Esophagus squamous epithelium (tissue), 5 donors: ENCODE results near the gene NEDD1. TPM values are rescaled to one million over a fixed set of nuclear protein-coding genes. Genes with fewer than 3 reads are reported as not detected.

Source experiments
- DNase-seq: peaks from one replicate; lab custom pipeline; 2025; lab: John Stamatoyannopoulos, UW
- H3K27ac ChIP-seq, 4 donors: fragments of 200-600 bp; sonication (generic); one replicate each; pipeline ENCODE4 v1.5.1; 2016 to 2019; ENCODE audit warnings: mild to moderate bottlenecking in 1 of 4
- H3K27me3 ChIP-seq, 4 donors: fragments of 200-600 bp; sonication (generic); 1 replicate in 3 of 4; 2 replicates in 1 of 4; pipeline versions ENCODE4 v1.5.1 to v1.6.0; 2017 to 2021; ENCODE audit warnings: antibody characterized with exemption in 1 of 4
- H3K36me3 ChIP-seq, 3 donors: fragments of 200-600 bp; sonication (generic); one replicate each; pipeline ENCODE4 v1.5.1; 2016 to 2019
- H3K4me1 ChIP-seq, 3 donors: fragments of 200-600 bp; sonication (generic); one replicate each; pipeline ENCODE4 v1.5.1; 2017 to 2019
- H3K4me3 ChIP-seq, 4 donors: fragments of 200-600 bp; sonication (generic); 1 replicate in 3 of 4; 2 replicates in 1 of 4; pipeline ENCODE4 v1.5.1; 2016 to 2019; ENCODE audit warnings: mild to moderate bottlenecking in 2 of 4, moderate library complexity in 1 of 4
- H3K9me3 ChIP-seq, 3 donors: fragments of 200-600 bp; sonication (generic); one replicate each; pipeline ENCODE4 v1.5.1; 2016 to 2019
- CTCF ChIP-seq, 6 experiments: fragments of 450-650 bp in 4 of 6; fragments of 200-600 bp in 2 of 6; sonication (generic) in 2 of 6; IDR thresholded peaks; one replicate each; pipeline ENCODE4 v1.5.1; 2016 to 2019; ENCODE audit warnings: antibody characterized with exemption in 6 of 6, mild to moderate bottlenecking in 4 of 6, moderate library complexity in 4 of 6
- POLR2A ChIP-seq, 4 donors: fragments of 450-650 bp; IDR thresholded peaks; one replicate each; pipeline ENCODE4 v1.6.1; 2017; ENCODE audit warnings: antibody characterized with exemption in 4 of 4, mild to moderate bottlenecking in 4 of 4, moderate library complexity in 3 of 4
- WGBS, 2 donors: methylation state at CpG; one replicate each; pipeline ENCODE4 v1.1.5; 2018; 5-methylcytosine and 5-hydroxymethylcytosine counted together
- intact Hi-C: fragments of 100-400 bp; cut with DNase I; formaldehyde crosslinking; loops from one replicate; pipeline ENCODE4 v1.15.0; 2022
- total RNA-seq, 4 donors: library from RNA; depleted of rRNA; stranded (reverse); fragments of >200 nt; gene quantifications; one replicate each; pipeline ENCODE4 v1.1.0, GENCODE V29; 2016
- donor health status: DM: yes; HTN: yes; CAD: no.

The NEDD1 gene
- total RNA-seq, 4 donors from 2014 or later, result 8.3 to 27.7 (median 13.1) TPM

DNA sequence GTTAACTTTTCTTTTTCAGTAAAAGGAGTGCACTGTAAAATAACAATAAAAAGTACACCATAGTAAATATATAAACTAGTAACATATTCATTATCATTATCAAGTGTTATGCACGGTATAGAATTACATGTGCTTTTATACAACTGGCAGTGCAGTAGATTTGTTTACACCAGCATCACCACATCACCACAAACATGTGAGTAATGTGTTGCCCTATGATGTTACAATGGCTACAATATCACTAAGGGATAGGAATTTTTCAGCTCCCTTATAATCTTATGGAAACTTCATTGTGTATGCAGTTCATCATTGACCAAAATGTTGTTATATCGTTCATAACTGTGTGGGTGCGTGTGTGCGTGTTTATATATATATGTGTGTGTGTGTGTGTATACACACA is 23.5 kb upstream of the NEDD1 start:
- Histone ChIP-seq H3K27ac (no peak overlapping the region), H3K9me3 (no peaks in the 10 kb centered on the region), H3K4me1 (no peaks in the 10 kb centered on the region), H3K36me3 (no peaks in the 10 kb centered on the region), H3K4me3 (no peak overlapping the region), H3K27me3 (no peaks in the 10 kb centered on the region)
- DNase-seq, result no peak
- intact Hi-C loops, result no loop called here
- no peak for TF ChIP-seq POLR2A (IDR thresholded peaks at IDR 0.05)
- TF ChIP-seq CTCF (IDR thresholded peaks at IDR 0.05), result no peak
- WGBS, 2 donors, result 90 to 92% methylated on average over 4 of the region's 4 CpGs

GRCh38 chr12:96886998-96887677 is 19.9 kb upstream of the NEDD1 start:
- Histone ChIP-seq H3K4me1 (peaks cover 0 to 14% (median 0%) of the 10 kb centered on the region in 3 donors), H3K27ac (no peak overlapping the region), H3K27me3 (no peaks in the 10 kb centered on the region), H3K36me3 (no peaks in the 10 kb centered on the region), H3K4me3 (no peak overlapping the region), H3K9me3 (no peaks in the 10 kb centered on the region)
- WGBS, 2 donors, result 69 to 76% methylated on average over 4 of the region's 4 CpGs
- TF ChIP-seq CTCF (IDR thresholded peaks at IDR 0.05), result no peak
- no peak for TF ChIP-seq POLR2A (IDR thresholded peaks at IDR 0.05)
- DNase-seq, result no peak
- intact Hi-C loops, result no loop called here

DNA sequence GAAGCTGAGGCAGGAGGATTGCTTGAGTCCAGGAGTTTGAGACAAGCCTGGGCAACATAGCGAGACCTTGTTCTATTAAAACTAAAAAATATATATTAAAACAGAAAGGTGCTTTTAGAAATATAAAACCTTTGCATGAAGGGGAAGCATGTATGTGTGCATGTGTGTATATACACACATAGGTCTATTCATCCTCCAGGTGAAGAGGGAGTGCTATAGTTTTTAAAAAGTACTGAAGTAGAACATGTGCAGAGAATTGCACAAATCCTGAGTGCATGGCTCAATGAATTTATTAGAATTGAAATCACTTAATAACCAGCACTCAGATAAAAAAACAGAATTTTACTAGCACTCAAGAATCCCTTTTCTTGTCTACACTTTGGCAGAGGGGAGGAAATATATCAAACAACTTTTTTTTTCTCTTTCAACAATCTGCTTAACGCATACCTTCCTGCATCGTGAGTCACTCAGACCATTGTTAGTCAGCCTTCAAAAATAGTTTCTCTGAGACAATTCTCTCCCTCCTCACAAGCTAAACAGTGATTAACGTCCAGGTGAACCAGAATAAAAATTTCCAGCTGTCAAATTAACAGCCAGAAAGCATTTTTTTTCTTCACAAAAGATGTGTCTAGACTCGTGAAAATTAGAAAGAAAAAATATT is 17.7 kb upstream of the NEDD1 start:
- 21% methylated on average over 5 of the region's 5 CpGs for WGBS, 2 donors
- Histone ChIP-seq H3K36me3 (no peaks in the 10 kb centered on the region), H3K27ac (no peak overlapping the region), H3K27me3 (no peaks in the 10 kb centered on the region), H3K4me3 (no peak overlapping the region), H3K4me1 (peaks cover 0 to 14% (median 0%) of the 10 kb centered on the region in 3 donors), H3K9me3 (no peaks in the 10 kb centered on the region)
- DNase-seq, result no peak
- intact Hi-C loops, result no loop called here
- TF ChIP-seq POLR2A (IDR thresholded peaks at IDR 0.05) (no peak), CTCF (IDR thresholded peaks at IDR 0.05) (no peak)

- intact Hi-C loops, result no loop called here
- H3K36me3 ChIP-seq, result no peaks in the 10 kb centered on the region
- H3K27ac ChIP-seq, result no peak overlapping the region
- H3K4me1 ChIP-seq, result peaks cover 0 to 14% (median 0%) of the 10 kb centered on the region in 3 donors
- no peaks in the 10 kb centered on the region for H3K9me3 ChIP-seq
- no peak overlapping the region for H3K4me3 ChIP-seq
- no peak for DNase-seq
- 76 to 77% methylated on average over 2 of the region's 2 CpGs for WGBS, 2 donors
- no peaks in the 10 kb centered on the region for H3K27me3 ChIP-seq
- TF ChIP-seq POLR2A (IDR thresholded peaks at IDR 0.05), result no peak
- no peak for TF ChIP-seq CTCF (IDR thresholded peaks at IDR 0.05)
Measured at GRCh38 chr12:96890331-96890730, 16.7 kb upstream of the NEDD1 start.

- Histone ChIP-seq H3K27ac (no peak overlapping the region), H3K27me3 (no peaks in the 10 kb centered on the region), H3K36me3 (no peaks in the 10 kb centered on the region), H3K4me3 (no peak overlapping the region), H3K4me1 (peaks cover 0 to 14% (median 0%) of the 10 kb centered on the region in 3 donors), H3K9me3 (no peaks in the 10 kb centered on the region)
- no peak for DNase-seq
- no peak for TF ChIP-seq POLR2A (IDR thresholded peaks at IDR 0.05)
- no peak for TF ChIP-seq CTCF (IDR thresholded peaks at IDR 0.05)
- intact Hi-C loops, result no loop called here
- WGBS, 2 donors, result 37 to 38% methylated on average over 3 of the region's 3 CpGs
Measured at GRCh38 chr12:96892104-96892503, 15.0 kb upstream of the NEDD1 start.
